Left renal pelvis (tissue), 4 donors: ENCODE results near the gene SLC6A6. TPM values are rescaled to one million over a fixed set of nuclear protein-coding genes. Genes with fewer than 3 reads are reported as not detected.

ENCODE experiments used
- DNase-seq, 4 donors: peaks; one replicate each; pipeline ENCODE4 v3.0.0-alpha.2; 2013; ENCODE audit warnings: low read depth in 4 of 4, low spot score in 3 of 4
- polyA plus RNA-seq, 4 donors: library from polyadenylated mRNA; unstranded; fragments of 120-200 nt; gene quantifications; one replicate each; pipeline ENCODE4 v1.2.1, GENCODE V29; 2013; ENCODE audit not compliant: insufficient read length in 4 of 4

The SLC6A6 gene
- polyA plus RNA-seq, 4 donors = 18.8 to 23.2 (median 21.0) TPM

GRCh38 chr3:14497321-14497720, 94.9 kb downstream of the SLC6A6 start:
- no peak for DNase-seq

GRCh38 chr3:14502472-14502871, 100.1 kb downstream of the SLC6A6 start:
- no peak for DNase-seq

- no peak for DNase-seq
Measured at GRCh38 chr3:14503033-14503705, 100.8 kb downstream of the SLC6A6 start.

GRCh38 chr3:14503706-14504065, 101.3 kb downstream of the SLC6A6 start:
- DNase-seq = no peak

- no peak for DNase-seq
Measured at GRCh38 chr3:14505001-14505802, 102.8 kb downstream of the SLC6A6 start.

- DNase-seq = no peak
Measured at GRCh38 chr3:14505803-14506500, 103.5 kb downstream of the SLC6A6 start.

- no peak for DNase-seq
Measured at GRCh38 chr3:14506626-14507304, 104.4 kb downstream of the SLC6A6 start.

GRCh38 chr3:14507305-14507741, 104.9 kb downstream of the SLC6A6 start:
- DNase-seq = no peak

GRCh38 chr3:14507757-14508504, 105.5 kb downstream of the SLC6A6 start:
- no peak for DNase-seq

GRCh38 chr3:14508505-14508819, 106.1 kb downstream of the SLC6A6 start:
- DNase-seq = no peak

- peak in 2 of 4 donors; percentile 15 to 18 for DNase-seq
Measured at GRCh38 chr3:14508966-14509795, 106.8 kb downstream of the SLC6A6 start.

GRCh38 chr3:14509796-14510100, 107.3 kb downstream of the SLC6A6 start:
- DNase-seq = no peak

GRCh38 chr3:14510838-14511622, 108.6 kb downstream of the SLC6A6 start:
- DNase-seq = no peak

- no peak for DNase-seq
Measured at GRCh38 chr3:14511623-14512280, 109.3 kb downstream of the SLC6A6 start.

GRCh38 chr3:14512281-14512941, 110.0 kb downstream of the SLC6A6 start:
- no peak for DNase-seq

GRCh38 chr3:14512942-14513327, 110.5 kb downstream of the SLC6A6 start:
- no peak for DNase-seq

- DNase-seq = no peak
Measured at GRCh38 chr3:14513566-14514322, 111.3 kb downstream of the SLC6A6 start.
